GM19043 (cell line): Measurements from ENCODE around the gene FSTL3.

Experiments used
- ATAC-seq: cut with Tn5 transposase; IDR thresholded peaks from one replicate; pipeline ENCODE4 v1.9.1; 2021; ENCODE audit warnings: low read depth; ENCODE audit not compliant: unreplicated experiment

Gene FSTL3

GRCh38 chr19:644789-645188, 31.4 kb upstream of the FSTL3 start:
- no peak for ATAC-seq

DNA sequence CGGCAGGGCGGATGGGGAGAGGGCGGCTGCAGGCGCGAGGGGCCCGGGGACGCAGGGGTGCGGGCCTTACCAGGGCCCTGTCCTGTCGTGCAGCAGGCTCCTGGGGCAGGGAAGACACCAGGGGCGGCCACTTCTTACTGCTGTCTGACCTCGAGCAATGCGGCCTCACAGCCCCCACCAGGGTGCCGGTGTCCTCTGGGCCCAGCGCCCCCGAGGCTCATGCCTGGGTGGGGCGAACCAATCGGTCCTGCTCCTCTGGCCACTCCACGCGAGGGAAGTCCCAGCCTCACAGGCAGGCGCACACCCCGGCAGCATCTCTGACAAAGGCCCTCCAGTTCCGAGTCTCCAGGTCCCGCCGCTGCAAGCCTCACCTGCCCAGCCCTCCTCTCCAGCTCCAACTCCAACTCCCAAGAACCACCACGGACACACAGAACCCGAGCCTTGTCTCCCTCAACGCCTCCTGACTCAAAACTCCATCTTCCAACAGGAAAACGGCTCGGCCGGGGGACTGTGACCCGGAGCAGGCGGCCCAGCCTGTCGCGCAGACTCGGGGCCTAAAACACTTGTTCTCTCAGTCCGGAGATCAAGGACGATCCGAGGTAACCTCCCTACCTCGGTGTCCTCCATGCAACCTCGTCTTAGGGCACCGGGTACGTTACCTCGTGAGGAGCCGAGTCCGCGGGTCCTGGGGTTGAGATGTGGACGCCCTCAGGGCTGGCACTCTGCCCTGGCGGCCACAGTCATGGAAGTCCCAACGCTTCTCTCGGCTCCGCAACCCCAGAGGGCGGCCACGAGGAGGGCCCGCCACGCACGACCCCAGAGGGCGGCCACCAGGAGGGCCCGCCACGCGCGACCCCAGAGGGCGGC, 30.0 kb upstream of the FSTL3 start:
- no peak for ATAC-seq

DNA sequence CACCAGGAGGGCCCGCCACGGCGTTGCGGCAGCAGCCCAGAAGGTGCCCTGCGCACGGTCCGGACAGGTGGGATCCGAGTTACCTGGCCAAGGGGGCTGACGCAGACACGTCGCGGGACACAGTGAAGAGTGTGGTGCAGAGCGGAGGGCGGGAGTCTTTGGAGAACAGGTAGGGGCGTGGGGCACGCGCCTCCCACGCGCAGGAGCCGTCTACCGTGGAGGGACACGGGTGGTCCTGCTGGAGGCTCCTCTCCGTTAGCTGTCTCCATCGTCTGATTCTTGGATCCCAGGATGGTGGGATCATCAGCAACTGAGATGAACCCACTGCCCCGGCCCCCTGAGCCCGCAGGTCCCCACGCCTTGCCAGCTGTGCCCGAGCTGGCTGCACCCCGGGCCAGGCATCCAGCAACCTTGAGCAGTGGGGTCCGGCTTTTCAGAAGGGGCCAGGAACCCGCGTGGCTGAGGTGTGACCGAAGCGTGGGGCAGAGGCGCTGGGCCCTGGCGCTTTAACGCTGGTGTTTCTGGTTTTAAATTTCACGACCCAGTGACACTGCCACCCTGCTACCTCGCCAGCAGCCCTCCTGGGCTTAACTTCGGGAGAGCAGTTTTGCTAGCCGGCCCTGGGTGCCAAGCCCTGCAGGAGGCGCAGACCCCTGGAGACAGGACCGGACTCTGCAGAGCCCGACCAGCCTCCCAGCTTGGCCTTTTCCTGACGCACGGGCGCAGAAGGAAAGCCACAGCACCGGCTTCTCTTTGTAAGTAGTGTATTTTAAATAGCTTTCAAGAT, 29.2 kb upstream of the FSTL3 start:
- ATAC-seq: no peak

GRCh38 chr19:647566-648284, 28.5 kb upstream of the FSTL3 start:
- no peak for ATAC-seq

DNA sequence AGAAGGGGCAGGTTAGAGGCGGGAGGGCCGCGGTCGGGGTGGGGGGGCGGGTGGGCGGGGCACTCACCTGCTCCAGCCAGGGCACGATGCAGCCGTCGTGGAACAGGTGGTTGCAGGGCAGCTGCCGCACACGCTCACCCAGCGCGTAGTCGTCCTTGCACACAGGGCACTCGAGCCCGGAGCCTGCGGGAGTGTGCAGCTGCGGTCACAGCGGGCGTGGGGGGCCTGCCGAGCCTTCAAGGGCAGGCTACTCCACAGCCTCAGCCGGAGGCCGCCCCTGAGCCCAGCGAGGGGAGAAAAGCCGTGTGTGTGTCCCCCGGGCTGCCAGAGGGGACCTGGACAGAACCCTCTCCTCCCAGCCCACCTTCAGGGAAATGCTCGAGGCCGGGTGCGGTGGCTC, 27.9 kb upstream of the FSTL3 start:
- ATAC-seq: no peak

GRCh38 chr19:648904-649801, 27.0 kb upstream of the FSTL3 start:
- ATAC-seq: no peak

DNA sequence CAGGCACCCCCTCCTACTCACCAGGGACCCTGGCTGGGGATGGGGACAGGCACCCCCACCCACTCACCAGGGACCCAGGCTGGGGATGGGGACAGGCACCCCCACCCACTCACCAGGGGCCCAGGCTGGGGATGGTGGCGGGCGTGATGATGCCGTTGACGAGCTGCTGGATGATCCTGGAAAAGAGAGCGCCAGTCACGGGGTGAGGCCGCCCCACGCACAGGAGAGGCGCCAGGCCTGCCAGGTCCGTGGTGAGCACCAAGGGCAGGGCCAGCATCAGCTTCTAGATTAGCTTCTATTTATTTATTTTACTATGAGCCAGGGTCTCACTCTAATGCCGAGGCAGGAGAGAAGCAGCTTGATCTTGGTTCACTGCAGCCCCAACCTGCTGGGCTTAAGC, 26.1 kb upstream of the FSTL3 start:
- ATAC-seq: no peak

DNA sequence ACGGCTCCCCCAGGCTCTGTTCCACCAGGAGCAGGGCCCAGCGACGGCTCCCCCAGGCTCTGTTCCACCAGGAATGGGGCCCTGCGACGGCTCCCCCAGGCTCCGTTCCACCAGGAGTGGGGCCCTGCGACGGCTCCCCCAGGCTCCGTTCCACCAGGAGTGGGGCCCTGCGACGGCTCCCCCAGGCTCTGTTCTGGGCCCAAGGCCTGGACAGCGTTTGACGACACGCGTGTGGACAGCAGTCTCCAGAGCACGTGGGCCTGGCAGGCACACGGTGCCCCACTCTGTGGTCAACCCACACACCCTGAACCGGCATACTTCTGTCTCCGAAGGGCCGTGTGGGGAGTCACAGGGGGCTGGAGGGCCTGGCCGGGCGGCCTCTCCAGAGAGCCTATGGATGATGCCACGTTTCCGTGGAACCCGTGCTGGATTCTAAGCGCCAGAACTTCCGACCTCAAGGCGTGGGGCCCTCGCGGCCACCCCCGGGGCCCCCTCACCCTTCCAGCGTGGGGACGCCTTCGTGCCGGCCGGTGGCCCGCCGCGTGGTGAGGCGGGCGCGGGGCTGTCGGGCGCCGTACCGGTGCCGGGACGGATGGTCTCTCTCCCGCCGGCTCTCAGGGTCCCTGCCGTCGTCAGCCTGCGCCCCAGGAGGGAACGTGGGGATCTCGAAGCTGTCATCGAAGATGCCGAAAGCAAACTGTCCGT, 24.9 kb upstream of the FSTL3 start:
- no peak for ATAC-seq

DNA sequence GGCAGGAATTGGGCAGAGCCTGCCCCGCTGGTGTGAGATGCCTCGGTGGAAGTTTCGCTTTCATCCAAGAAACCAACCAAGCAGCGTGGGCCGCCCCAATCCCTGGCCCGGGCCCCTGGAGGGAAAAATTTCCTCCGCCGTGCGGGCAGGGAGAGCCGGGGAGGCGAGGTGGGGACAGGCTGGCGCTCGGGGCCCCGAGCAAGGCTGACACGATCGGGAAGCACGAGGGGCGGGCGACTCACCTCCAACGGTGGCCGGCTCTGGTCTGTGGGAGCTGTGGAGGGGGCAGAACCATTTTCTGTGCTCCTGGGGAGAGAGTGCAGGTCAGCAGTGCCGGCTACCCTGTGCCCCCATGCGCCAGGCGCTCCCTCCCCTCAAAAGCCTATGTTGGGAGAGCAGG, 24.2 kb upstream of the FSTL3 start:
- no peak for ATAC-seq

DNA sequence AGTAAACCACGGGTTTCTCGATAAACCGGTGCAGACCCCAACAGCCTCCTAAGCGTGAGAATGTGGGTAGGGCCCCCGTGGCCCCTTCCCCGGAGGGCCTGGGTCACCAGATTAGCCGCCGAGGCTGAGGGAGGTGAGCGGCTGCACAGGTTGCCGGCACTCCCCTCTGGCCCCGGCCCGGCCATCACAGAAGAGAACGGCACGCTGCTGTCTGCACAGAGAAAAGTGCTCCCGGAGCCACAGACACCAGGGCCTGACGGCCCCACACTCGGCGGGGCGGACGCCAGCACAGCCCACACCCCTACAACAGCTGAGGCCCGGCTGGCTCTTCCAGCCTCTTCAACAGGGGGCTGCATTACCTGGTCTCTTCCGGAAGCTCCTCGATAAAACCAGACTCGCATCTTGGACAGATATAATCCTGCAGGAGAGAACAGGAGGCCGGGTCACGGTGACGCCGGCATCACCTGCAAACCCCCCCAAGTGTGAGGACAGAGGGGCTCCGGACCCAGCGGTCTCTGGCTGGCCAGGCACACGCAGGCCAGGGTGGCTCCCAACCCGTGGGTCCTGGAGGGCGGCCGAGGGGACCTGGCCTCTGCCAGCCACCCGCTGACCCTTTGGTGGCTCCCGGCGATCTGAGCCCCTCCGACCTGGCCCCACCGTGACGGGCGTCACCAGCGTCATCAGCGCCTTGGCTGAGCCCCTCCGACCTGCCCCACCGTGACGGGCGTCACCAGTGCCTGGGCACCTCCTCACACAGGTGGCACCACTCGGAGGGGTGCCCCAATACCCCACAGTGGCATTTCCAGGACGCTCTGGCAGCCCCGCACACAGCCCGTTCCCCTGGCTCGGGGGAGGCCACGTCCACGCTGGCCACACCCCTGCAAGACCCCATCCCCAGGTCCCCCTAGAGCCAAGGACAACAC, 23.5 kb upstream of the FSTL3 start:
- no peak for ATAC-seq

DNA sequence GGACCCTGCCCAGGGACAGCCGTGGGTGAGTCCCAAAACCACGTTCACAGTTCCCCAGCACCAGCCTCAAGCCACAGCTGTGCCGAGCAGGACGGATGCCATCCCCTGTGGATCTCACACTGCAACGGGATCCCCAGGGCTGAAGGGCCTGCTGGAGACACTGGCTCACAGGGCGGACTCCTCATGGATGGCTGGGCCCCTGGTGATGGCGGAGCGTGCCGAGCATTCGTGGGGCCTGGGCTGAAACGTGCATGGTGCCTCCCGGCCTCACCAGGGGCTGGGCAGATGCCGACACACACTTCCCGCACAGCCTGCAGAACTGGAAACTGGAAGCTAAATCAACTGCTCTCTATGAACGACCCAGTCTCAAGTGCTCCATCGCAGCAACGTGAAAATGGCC, 22.8 kb upstream of the FSTL3 start:
- no peak for ATAC-seq

DNA sequence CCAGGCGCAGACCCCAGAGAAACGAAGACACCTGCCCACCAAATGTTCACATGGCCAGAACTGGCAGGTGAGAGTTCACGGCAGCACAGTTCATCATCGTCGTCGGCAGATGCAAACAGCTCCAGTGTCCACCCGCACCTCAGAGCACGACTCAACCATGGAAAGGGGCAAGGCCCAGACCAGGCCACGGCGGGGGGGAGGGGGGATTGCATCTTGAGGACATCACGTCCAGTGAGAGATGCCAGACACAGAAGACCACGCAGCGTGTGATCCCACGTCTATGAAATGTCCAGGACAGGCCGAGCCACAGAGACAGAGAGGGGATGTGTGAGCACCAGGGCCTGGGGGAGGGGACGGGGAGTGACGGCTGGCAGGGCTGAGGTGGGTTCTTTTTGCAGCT, 20.5 kb upstream of the FSTL3 start:
- no peak for ATAC-seq

DNA sequence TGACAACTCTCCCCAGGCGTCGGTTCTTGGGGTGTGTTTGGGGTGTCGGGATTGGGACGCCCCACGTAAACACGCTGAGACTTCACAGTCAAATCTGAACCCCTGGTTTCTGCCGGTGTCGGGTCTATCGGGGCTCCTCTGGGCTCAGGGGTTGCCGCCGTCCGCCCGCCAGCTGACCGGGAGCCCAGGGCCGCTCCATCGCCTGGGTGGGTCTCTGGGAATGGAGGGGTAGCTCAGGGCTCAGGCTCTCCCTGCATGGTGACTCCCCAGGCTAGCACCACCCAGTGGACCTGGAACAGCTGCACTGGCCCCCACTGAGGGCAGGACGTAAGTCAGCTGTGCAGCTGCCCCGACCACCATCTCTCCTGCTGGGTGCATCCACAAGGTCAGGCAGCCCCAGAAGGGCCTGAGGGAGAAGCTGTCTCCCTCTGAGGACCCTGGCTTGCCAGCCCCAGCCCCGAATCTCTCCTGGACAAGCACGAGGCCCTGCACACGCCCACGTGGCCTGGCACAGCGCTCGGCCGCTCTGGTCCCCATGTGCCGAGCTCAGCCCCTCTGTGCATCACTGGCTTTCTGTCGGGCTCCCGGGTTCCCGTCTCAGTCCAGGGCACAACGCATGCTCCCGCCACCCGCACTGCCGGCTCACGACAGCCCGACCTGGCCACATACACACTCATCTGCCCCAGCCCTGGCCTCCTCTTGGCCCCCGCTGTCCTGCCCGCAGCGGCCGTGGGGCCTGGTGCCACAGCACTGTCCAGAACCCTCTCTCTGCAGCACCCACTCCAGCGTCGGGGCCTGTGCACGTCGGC, 19.2 kb upstream of the FSTL3 start:
- no peak for ATAC-seq

- no peak for ATAC-seq
These were observed 18.6 kb upstream of the FSTL3 start for GRCh38 chr19:657611-658010.

DNA sequence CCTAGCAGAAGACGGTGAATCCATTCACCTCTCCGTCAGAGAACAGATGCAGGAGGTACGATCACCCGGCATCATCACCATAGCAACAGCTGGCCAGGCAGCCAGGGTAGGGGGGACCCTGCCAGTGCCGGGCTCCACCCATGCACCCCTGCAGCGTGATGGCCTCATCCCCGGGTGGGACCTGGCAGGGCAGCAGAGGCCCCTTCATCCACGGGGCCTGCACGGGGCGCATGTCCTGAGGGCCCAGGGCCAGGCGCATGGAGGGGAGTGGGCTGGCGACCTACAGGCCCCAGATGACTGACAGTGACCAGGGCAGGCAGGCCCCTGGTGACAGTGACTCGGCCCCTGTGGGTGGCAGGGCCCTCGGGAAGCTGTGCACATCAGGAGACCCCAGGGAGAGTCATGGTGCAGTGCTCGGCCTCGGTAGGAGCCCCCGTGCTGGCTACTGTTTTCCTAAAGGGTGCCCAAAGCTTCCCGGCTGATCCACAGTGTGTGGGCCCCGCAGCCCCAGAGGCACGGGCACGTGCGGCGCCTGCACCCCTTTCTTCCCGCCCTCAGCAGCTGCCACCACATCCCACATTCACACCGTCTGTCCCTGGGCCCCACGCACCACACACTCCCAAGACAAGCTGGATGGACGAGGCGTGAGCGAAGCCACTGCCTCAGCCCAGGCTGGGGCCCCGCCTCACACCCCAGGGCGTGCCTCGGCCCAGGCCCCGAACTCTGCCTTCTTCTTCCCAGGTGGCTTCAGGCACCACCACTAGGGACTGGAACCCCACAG, 17.9 kb upstream of the FSTL3 start:
- ATAC-seq: no peak

DNA sequence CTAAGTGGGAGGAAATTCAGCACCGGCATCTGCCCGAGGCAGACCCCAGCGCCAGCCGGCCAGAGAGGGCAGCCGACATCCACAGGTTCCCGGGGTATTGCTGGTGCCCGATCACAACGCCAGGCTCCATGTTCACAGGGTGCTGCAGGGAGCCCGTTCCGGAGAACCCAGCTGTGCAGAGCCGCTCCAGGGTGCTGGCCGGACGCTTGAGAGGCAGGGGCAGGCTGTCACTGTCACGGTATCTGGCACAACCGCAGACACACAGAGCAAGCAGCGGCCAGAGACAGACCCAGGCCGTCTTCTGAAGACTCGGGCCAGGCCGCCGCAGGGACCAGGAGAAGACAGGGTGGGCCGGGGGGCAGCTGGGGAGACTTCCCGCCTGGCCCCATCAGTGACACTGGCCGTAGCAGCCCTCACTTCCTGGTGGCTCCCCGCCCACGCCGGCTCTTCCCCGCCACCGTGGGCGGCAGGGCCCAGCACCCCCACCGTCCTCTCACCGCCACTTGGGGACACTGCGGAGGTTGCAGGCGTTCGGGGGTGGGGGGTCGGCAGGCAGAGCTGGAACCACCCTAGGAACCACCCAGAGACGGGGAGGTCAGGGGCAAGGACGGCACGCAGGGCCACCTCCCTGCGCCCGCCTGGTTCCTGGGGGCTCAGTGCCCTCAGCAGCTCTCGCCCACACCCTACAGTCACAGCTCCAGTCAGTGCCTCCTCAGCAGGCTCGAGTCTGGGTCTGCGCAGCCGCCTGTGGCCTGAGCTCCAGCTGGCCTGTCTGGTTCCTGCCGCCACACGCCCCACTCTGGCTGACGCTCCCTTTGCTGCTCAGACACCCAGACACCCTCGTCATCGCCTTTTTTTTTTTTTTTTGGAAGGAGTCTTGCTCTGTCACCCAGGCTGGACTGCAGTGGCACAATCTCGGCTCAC, 17.0 kb upstream of the FSTL3 start:
- no peak for ATAC-seq
